Measurements from ENCODE around the gene VAV2. TPM values are rescaled to one million over a fixed set of nuclear protein-coding genes. Genes with fewer than 3 reads are reported as not detected.
"Not testable (repeated sequence)": the region's sequence is repeated elsewhere in the genome, so short reads cannot be mapped to it uniquely, and the experiment has no call there.

Gene VAV2
- polyA plus RNA-seq, 10 donors, result 12.0 to 16.7 (median 14.3) TPM

DNA sequence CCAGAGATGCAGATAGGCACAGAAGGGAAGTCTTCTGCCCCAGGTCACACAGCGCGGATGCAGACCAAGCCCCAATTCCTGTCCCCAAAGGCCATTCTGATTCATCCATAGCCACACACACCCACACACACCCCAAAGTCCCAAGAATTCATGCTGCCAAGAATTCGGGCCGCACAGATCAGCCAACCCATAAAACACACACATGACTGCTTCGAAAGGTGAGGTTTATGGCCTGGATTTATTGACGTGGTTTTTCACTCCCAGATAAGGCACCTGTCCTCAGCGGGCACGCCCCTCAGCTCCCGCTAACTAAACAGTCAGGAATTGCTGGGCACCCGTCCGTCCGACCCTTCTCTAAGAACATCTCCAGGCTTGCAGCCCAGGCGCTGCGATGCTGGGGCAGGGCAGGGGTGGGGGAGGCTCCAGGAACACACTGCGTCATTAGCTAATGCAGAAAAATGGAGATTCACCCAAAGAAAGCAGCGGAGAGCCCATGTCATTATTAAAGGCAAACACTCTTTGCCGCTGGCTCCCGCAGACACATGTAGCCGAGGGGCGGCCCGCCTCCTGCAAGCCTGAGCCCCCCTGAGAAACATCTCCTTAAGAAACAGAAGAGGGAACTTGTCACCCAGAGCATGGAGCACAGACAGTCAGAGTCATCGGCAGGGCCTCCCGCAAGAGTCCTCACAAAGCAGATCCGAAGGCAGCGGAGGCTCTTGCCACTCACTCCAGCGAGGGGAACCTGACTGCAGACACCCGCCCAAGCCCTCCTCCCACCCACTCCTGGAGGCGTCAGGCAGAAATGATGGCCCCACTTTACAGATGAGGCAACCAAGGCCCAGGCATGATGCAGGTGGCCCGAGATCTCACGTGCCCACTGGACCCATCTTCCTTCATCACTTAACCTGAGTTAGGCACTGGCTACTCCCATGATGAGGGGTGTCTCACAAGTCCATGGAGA is 19.9 kb downstream of the VAV2 start:
- DNase-seq, result no peak

DNA sequence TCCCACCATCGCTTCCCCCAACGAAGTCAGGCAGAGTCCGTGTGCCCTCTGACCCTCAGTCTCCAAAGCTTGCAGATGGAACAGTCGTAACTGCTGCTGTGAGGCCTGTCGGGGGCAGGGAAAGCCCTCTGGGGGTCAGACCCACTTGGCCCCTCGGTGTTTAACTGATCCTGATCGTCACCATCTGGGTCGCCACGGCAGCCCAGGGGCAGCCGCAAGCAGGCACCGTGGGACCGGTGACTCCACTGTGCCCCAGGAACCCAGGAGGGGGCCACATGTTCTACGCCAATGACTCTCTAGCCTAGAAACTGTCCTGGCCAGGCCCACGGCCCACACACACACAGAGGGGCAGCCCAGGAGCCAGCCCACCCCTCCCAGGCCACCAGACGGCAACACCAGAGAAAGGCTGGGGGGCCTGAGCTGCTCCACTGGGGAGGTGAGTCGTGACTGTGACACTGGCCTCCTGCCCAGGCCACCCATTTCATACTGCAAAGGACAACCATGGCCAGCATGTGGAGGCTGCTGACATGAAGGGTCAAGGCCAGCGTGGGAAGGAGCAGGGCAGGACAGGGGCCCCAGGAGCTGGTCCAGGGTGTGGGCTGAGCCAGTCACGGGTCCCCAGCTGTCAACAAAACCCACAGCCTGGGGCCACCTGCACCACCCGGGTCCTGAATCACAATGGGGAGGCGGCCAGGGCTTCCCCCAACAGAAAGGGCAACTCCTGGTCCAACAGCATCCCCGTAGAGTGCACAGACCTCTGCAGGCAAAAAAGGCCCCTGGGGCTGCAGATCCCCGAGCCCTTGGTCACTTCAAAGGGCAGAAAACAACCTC is 20.8 kb downstream of the VAV2 start:
- DNase-seq, result no peak

DNA sequence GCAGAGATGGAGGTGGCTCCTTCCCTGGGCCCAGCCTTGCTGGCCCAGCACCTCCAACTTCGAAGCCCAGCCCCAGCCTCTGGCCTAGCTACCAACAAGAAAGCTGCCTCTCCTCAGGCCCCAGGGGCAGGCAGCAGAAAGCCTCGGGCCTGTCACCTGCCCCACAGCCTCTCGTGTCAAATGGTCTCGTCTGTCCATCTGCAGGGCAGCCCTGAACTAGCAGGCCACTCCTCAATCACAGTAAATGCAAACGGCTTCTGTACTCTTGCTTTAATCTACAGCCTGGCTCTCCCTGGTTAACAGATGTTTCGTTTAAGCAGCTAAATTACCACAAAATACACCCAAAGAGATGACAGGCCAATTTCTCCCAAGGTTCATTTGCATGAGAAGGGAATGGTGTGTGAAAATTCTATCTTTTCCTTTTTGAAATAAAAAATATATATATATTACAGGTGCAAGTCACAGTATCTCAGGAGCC is 21.5 kb downstream of the VAV2 start:
- DNase-seq, result no peak

DNA sequence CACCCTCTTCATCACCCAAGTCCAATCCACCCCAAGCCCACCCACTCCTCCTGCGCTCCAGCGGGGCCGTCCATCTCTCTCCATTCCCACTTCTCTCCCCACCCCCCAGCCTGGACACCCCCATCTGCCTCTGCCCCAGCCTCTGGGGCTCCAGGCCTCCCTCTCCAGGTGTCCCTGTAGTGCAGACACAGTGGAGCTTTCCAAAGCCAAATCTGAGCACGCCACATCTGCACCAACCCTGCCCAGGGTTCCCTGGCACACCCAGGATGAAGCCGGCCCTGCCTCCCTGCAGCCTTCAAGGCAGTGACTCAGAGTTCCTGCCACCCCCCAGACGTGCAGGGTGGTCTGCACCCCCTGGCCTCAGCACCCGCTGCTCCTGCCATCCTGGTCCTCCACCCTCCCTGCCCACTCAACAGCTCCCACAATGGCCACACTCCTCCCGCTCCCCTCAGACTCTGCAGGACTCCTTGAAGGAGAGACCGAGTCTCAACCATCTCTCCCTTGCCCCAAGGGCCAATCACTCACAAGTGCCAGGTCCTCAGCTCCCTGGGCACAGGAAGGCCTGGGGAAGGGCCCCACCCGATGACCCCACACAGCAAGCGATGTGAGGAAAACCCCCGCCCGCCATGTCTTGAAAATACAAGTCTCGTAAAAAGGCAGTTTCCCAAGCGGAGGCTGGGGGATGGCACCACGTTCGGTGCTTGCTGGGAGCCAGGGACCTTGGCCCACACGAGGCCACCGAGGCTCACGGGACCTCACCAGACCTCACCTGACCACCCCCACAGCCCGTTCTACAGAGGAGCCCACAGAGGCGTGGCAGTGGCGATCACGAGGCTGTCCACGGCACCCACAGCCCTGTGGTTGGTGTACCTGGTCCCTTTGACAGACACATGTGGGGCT is 22.2 kb downstream of the VAV2 start:
- no peak for DNase-seq

DNA sequence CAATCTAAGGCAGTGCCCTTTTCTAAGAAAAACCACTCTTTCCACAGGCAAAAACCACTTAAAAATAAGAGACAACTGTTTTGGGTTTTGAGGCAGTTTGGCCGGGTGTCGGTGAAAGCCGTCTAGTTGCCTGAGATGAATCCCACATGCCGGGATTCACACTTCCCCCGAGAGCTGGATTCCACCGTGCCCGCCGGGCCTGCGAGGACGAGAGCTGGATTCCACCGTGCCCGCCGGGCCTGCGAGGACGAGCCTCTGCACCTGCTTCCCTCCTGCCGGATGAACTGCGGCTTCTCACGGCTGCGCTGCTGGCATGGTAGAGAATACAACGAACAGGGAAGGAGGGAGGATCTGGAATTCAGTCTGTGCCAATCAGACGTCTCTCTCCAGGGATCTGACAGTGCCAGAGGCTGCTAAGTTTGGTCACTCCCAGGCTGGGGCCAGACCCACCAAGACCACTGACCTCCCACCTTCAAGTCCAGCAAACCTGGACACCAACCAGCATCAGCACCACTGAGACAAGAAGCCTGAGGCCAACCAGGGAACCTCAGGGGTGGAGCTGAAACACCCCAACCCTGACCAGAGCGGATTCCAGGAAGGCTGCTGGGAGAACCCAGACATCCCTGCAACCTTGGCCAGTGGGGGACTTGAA is 23.0 kb downstream of the VAV2 start:
- no peak for DNase-seq

DNA sequence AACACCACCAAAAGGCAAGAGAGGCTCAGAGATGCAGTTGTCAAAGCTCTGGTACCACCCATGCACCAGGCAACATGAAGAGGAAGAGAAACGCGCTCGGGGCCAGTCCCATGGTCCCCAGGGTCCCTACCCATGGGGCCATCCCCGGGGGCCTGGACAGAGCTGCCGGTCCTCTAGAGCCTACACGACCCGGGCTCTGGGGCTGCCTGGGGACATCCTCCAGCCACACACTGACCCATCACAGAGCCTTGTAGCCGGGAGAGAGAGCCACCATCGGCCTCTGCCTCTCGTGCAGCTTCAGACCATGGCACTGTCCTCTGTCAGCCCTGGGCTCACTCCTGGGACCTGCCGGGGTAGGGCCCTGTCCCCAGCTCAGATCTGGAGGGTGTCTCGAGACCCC is 23.7 kb downstream of the VAV2 start:
- DNase-seq, result no peak

DNA sequence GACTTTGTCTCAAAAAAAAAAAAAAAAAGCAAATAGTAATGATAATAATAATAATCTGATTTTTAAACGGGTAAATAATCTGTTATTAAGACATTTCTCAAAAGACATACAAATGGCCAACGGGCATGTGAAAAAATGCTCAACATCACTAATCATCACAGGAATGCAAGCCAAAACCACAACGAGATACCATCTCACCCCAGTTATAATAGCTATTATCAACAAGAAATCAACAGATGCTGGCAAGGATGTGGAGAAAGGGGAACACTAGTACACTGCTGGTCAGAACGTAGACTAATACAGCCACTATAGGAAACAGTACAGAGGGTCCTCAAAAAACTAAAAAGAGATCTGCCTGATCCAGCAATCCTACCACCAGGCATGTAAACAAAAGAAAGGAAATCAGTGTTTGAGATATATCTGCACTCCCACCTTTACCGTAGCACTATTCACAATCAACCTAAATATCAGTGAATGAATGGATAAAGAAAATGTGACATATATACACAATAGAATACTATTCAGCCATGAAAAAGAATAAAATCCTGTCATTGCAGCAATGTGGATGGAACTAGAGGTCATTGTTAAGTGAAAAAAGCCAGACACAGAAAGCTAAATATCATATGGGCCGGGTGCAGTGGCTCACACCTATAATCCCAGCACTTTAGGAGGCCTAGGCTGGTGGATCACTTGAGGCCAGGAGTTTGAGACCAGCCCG is 24.9 kb downstream of the VAV2 start:
- DNase-seq, result no peak

DNA sequence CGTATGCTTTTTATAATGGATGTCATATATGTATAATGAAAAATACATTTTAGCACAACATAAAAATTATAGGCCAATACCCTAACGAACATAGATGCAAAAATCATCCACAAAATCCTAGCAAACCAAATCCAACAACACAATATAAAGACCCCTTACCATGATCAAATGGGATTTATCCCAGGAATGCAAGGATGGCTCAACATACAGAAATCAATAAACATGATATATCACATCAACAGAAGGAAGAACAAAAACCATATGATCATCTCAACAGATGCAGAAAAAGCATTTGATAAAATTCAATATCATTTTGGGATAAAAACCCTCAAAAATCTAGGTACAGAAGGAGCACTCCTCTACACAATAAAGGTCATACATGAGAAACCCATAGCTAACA is 27.7 kb downstream of the VAV2 start:
- DNase-seq, result no peak

DNA sequence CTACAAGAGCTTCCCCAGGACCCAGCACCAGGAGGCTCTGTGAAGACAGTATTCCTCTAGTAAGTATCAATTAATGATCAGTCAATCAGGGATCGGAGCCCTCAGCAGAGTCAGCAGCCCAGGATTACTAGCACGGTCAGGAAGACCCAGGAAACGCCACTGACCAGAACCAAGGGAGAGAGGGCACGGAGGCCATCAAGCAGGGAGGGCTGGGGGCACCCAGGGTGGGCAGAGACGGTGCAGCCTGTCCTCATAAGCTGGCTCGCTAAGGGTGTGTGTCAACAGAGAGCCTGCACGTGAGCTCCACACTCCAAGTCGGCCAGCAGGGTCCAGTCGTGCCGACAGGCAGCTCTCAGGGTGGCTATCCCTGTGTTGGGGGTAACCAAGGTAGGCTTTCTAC is 29.0 kb downstream of the VAV2 start:
- no peak for DNase-seq

DNA sequence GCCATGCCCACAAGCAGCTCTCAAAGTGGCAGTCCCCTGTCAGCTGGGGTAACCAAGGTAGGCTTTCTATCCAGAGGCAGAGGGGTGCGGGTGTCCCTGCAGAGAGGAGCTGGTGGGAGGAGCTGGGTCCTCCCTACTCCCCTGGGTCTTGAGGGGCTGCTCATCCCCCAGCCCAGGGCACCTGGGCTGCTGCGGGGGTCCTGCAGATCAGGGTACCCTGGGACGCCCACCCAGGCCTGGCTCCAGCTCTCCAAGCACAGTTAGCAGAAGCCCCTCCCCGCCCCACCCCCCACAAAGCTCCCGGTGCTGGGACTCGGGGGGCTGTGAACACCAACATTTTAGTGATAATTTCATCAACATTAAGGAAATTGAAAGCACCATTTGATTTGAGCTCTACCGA is 29.8 kb downstream of the VAV2 start:
- no peak for DNase-seq

DNA sequence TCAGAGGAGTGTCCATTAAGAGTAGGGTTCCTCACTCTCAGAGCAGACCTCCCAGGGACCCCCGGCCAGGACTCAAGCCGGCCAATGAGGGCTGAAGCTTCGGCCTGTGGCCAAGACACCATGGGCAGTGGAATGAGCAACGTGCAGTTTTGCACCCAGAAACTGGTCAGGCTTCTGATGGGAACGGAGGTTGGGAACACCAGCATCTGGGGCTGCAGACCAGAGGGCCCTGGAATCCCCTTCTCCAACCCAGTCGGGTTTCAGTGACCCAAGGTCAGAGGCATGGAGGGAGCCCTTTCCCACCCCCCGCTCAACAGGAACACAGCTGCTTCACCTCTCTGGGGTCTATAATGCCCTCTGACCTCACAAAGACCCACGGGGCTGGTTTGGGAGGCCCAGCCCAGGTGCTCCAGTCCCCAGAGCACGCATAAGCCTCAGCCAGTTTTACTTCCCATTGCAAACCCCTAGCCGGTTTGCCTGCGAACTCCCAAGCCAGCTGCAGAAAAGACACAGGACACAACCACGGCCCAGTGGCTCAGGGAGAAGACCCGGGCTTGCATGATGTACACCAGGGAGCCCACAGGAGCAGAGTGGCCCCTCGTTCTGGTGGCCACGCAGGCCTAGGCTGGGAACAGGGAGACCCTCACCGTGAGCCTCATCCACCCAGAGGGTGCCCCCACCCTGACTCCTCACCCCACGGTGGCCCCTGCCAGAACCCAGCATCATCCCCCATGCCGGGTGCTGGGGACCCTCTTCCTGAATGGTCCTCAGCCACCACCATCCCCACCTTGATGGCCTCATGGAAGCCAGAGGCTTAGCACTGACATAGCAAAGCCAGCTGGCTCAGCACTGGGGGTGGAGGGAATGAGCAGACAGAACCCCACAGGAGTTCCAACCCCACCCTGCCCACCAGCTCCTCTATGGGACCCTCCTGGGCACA is 30.6 kb downstream of the VAV2 start:
- no peak for DNase-seq

DNA sequence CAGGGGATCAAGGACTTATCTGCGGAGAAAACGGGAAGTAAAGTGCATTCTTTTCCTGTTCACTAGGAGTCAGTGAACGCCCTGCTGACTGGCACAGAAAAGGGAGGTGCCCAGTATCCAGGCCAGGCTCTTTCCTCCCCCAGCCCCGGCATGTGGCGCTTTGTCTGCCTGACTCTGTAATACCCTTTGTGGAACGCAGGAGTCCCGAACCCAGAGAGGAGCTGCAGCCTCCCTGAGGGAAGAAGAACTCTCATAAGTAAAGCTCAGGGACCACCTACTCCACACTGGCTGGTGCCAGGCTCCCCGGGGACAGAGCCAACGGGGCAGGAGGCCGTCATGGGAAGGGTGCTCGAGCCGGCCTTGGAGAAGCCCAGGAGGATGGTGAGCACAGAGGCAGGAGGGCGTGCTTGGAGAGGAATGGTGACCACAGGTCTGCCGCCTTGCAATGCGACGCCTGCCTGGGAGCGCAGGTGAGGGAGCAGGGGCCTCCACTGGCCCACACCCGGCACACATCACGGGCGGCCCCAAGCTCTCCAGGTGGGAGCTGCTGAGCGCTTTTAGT is 31.5 kb downstream of the VAV2 start:
- DNase-seq, result no peak

DNA sequence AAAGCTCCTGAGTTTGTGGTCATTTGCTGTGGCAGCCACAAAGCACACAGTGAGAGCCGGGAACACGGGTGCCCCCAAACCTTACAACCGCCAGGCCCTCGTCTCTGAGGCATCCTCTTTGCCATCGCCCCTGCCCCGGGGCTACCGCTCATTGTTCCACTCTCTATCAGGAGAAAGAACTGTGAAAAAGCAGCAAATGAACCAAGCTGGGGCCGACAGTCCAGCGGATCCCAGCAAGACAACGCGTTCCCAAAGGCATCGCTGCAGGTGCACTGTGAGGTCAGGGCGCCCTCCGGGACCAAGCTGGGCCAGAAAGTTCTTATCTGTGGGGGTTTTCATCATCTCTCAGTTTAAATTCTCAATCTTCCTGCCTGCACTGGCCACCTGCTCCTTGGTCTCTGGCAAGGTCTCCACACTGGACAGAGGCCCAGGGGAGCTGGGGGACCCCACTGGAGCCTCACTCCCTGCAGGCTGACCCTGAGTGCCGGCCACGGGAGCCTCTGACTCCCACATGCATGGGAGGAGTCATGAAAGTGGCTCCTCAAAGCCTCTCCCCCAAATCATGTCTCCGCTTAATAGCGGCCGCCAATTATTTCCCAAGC is 32.1 kb downstream of the VAV2 start:
- DNase-seq, result no peak

DNA sequence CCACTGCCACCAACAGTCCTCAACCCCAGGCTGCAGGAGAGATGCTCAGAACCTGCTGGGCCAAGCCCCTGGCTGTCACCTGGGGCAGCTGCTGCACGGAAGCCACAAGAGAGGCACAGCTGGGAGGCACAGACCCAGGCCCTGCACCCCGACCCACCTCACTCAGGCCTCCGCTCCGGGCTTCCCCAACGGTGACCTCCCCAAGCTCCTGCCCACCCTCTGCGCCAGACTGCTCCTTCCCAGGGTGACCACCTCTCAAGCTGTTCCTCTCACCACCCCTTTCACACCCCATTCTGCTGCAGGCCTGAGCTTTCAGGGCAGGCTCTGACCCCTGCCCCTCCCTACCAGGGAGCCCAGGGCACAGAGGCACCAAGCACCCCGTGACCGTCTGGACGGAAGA is 33.0 kb downstream of the VAV2 start:
- DNase-seq, result no peak

DNA sequence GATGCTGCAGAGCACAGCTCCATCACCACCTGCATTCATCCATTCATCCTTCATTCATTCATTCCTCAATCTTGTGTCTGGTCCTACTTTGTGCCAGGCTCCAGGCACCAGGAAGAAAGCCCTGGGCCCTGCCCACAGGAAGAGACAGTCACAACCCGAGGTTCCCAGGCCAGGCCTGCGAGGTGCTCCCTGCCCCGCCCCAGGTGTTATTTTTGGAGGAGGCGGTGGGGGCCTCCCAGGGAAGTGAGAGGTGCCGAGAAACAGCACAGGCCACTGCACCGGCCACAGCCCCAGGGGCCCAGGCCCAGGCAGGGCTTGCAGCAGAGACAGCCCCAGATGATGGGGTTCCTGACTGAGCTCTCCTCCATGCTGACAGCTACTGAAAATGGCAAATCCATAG is 33.4 kb downstream of the VAV2 start:
- DNase-seq, result no peak

DNA sequence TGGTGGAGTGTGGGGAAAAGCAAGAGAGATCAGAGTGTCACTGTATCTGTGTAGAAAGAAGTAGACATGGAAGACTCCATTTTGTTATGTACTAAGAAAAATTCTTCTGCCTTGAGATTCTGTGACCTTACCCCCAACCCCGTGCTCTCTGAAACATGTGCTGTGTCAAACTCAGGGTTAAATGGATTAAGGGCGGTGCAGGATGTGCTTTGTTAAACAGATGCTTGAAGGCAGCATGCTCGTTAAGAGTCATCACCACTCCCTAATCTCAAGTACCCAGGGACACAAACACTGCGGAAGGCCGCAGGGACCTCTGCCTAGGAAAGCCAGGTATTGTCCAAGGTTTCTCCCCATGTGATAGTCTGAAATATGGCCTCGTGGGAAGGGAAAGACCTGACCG is 34.4 kb downstream of the VAV2 start:
- not testable (repeated sequence) for DNase-seq

DNA sequence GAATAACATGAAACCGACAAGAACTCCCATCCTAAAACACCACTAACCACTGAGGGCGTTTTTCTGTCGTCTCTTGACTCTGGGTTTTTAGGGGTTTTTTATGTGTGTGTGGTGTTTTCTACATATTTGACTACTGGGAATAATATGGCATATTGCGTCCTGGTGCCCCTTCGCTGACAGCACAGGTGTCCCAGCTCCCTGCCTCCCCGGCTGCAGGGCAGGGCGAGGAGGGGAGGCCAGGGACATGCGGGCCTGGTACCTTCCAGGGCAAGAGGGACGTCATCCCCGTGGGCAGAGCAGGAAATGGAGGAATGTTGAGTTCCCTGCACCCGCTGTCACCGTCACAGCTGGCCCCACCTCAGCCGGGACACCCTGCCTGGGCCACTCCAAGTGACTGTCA is 34.8 kb downstream of the VAV2 start:
- no peak for DNase-seq

DNA sequence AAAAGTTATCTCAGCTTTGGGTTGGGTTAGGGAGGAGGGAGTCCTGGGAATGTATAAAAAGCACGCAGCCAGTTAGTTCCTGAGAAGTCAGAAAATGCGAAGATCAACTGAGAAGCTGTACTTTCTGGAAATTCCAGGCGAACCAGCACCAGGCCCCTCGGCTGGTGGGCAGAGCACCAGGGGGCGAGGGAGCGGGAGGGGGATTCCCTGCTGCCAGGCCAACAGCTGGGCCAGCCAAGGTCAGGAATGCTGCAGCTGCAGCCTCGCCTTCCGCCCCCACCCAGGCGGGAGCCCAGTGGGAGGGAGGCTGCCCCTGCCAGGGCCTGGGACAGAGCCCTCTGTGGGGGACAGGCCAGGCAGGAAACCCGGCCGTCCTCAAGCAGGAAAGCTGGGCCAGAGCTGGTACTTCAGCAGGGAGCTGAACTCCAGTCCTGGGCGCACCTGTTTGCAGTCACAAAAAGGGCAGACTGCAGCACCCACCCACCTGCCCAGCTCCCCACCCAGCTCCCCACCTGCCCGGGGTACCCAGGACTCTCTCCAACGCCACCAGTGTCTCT is 35.5 kb downstream of the VAV2 start:
- peak in 1 of 3 donors; percentile 76 for DNase-seq
